HCT116 (cell line): Measurements from ENCODE around the gene TMEM178B. TPM values are rescaled to one million over a fixed set of nuclear protein-coding genes. Genes with fewer than 3 reads are reported as not detected.

ENCODE experiments used
- ATAC-seq: fragments of 200-7000 bp; cut with Tn5 transposase; 2 replicates; pipeline ENCODE4 v1.9.1; 2020; ENCODE audit warnings: mild to moderate bottlenecking, moderate library complexity
- BruUV-seq: library from RNA; stranded (reverse); fragments of 400-500 nt; replicated peaks from 2 replicates; lab custom pipeline; 2021; lab: Mats Ljungman, UMichigan
- CTCF ChIA-PET: fragments of 300-600 bp; sonication (Branson Sonifier 250); formaldehyde crosslinking; loops from one replicate; lab custom pipeline; 2021; ENCODE audit warnings: antibody characterized with exemption; lab: Charles Lee
- POLR2A ChIA-PET: fragments of 300-600, 350-600 bp; sonication (Branson Sonifier 250); formaldehyde crosslinking; loops from one replicate; lab custom pipeline; 2021; ENCODE audit warnings: antibody characterized with exemption; lab: Charles Lee
- RAD21 ChIA-PET, 2 experiments: fragments of 300-600 bp; sonication (Branson Sonifier 250); formaldehyde crosslinking; loops; one replicate each; lab custom pipeline; 2023; ENCODE audit warnings: low total read pairs in 2 of 2; ENCODE audit not compliant: uncharacterized antibody in 2 of 2, unreplicated experiment in 2 of 2, low non-redundant PET in 1 of 2; lab: Charles Lee
- DNase-seq: peaks from one replicate; pipeline ENCODE4 v3.0.0-alpha.2; 2010; ENCODE audit warnings: low read depth, low spot score
- H2AFZ ChIP-seq: fragments of 200-600 bp; shearing (Covaris generic), sonication (generic); 2 replicates; pipeline ENCODE4 v1.6.1; 2017; ENCODE audit warnings: low read depth, mixed run types, mixed read lengths, antibody characterized with exemption, low read length; ENCODE audit not compliant: poor library complexity, severe bottlenecking
- H3K27ac ChIP-seq: 2 replicates; pipeline ENCODE4 v1.5.1; 2012; ENCODE audit warnings: low read depth, low read length
- H3K27me3 ChIP-seq: fragments of 200-600 bp; sonication (generic); 2 replicates; pipeline ENCODE4 v1.6.1; 2016; ENCODE audit warnings: mixed run types, low read length, mixed read lengths; ENCODE audit not compliant: insufficient read depth
- H3K36me3 ChIP-seq, 2 experiments: fragments of 200-500 bp in 1 of 2; fragments of 200-600 bp in 1 of 2; sonication (Bioruptor generic) in 1 of 2; sonication (generic) in 1 of 2; 2 replicates each; pipeline versions ENCODE4 v1.5.1 to v1.6.1; 2014 to 2016; ENCODE audit warnings: low read length in 2 of 2, inconsistent platforms in 1 of 2, mixed read lengths in 1 of 2, mixed run types in 1 of 2; ENCODE audit not compliant: insufficient read depth in 2 of 2, control insufficient read depth in 1 of 2
- H3K4me1 ChIP-seq, 2 experiments: fragments of 200-600 bp in 1 of 2; sonication (generic) in 1 of 2; 2 replicates each; pipeline versions ENCODE4 v1.5.1 to v1.6.1; 2012 to 2017; ENCODE audit warnings: low read length in 2 of 2, inconsistent platforms in 1 of 2, mild to moderate bottlenecking in 1 of 2, mixed read lengths in 1 of 2, mixed run types in 1 of 2, moderate library complexity in 1 of 2; ENCODE audit not compliant: insufficient read depth in 2 of 2, control insufficient read depth in 1 of 2
- H3K4me2 ChIP-seq: fragments of 200-600 bp; sonication (generic); 2 replicates; pipeline ENCODE4 v1.6.1; 2017; ENCODE audit warnings: mixed run types, low read length, mixed read lengths
- H3K4me3 ChIP-seq, 2 experiments: fragments of 200-600 bp in 1 of 2; sonication (generic) in 1 of 2; replicated peaks in 1 of 2; 2 replicates each; pipeline ENCODE4 v1.5.1; 2011 to 2016; ENCODE audit warnings: low read length in 2 of 2, control low read depth in 1 of 2, low read depth in 1 of 2, mild to moderate bottlenecking in 1 of 2, mixed read lengths in 1 of 2, mixed run types in 1 of 2
- H3K79me2 ChIP-seq: fragments of 200-600 bp; sonication (generic); 2 replicates; pipeline ENCODE4 v1.6.1; 2017; ENCODE audit warnings: mild to moderate bottlenecking, mixed run types, low read length, moderate library complexity, mixed read lengths; ENCODE audit not compliant: insufficient read depth
- H3K9ac ChIP-seq: fragments of 200-600 bp; sonication (generic); 2 replicates; pipeline ENCODE4 v1.6.1; 2016; ENCODE audit warnings: low read length, mixed read lengths
- H3K9me2 ChIP-seq: fragments of 200-600 bp; sonication (generic), shearing (Covaris generic); 2 replicates; pipeline ENCODE4 v1.6.1; 2017; ENCODE audit warnings: mixed run types, mild to moderate bottlenecking, moderate library complexity; ENCODE audit not compliant: insufficient read depth
- H3K9me3 ChIP-seq, 2 experiments: fragments of 200-500 bp in 1 of 2; fragments of 200-600 bp in 1 of 2; sonication (Bioruptor generic) in 1 of 2; sonication (generic) in 1 of 2; 2 replicates each; pipeline ENCODE4 v1.6.1; 2014 to 2017; ENCODE audit warnings: low read length in 2 of 2, mixed read lengths in 2 of 2, inconsistent platforms in 1 of 2, low read depth in 1 of 2, mild to moderate bottlenecking in 1 of 2, mixed run types in 1 of 2, moderate library complexity in 1 of 2; ENCODE audit not compliant: control insufficient read depth in 1 of 2, insufficient read depth in 1 of 2
- H4K20me1 ChIP-seq: fragments of 200-600 bp; sonication (generic), shearing (Covaris generic); 2 replicates; pipeline ENCODE4 v1.6.1; 2017; ENCODE audit warnings: mixed run types, mild to moderate bottlenecking, moderate library complexity; ENCODE audit not compliant: insufficient read depth
- CBX3 ChIP-seq: IDR thresholded peaks from 2 replicates; pipeline ENCODE4 v1.6.1; 2012; ENCODE audit warnings: low read depth
- EGR1 ChIP-seq: IDR thresholded peaks from 2 replicates; pipeline ENCODE4 v1.6.1; 2012; ENCODE audit warnings: low read depth
- ELF1 ChIP-seq: IDR thresholded peaks from 2 replicates; pipeline ENCODE4 v1.6.1; 2012; ENCODE audit warnings: low read depth, borderline replicate concordance
- EZH2 ChIP-seq: fragments of 200-600 bp; sonication (generic); IDR thresholded peaks from 2 replicates; pipeline ENCODE4 v1.6.1; 2017; ENCODE audit warnings: antibody characterized with exemption, mixed run types
- EZH2phosphoT487 ChIP-seq: fragments of 200-600 bp; IDR thresholded peaks from 2 replicates; pipeline ENCODE4 v1.6.1; 2018; ENCODE audit warnings: antibody characterized with exemption, borderline replicate concordance
- FOSL1 ChIP-seq: IDR thresholded peaks from 2 replicates; pipeline ENCODE4 v1.6.1; 2012; ENCODE audit warnings: low read depth
- JUND ChIP-seq: IDR thresholded peaks from 2 replicates; pipeline ENCODE4 v1.6.1; 2012
- POLR2A ChIP-seq: IDR thresholded peaks from 2 replicates; pipeline ENCODE4 v1.7.0; 2011; ENCODE audit warnings: borderline replicate concordance; ENCODE audit not compliant: insufficient read depth, insufficient read length; ENCODE audit errors: extremely low read depth
- POLR2AphosphoS5 ChIP-seq: IDR thresholded peaks from 2 replicates; pipeline ENCODE4 v1.6.1; 2011; ENCODE audit warnings: mild to moderate bottlenecking, low read depth, low read length, moderate library complexity
- RAD21 ChIP-seq: IDR thresholded peaks from 2 replicates; pipeline ENCODE4 v1.6.1; 2012; ENCODE audit warnings: low read depth, mild to moderate bottlenecking
- SIN3A ChIP-seq: IDR thresholded peaks from 2 replicates; pipeline ENCODE4 v1.6.1; 2012; ENCODE audit warnings: low read depth
- SP1 ChIP-seq: IDR thresholded peaks from 2 replicates; pipeline ENCODE4 v1.6.1; 2012; ENCODE audit warnings: low read depth
- SRF ChIP-seq: IDR thresholded peaks from 2 replicates; pipeline ENCODE4 v1.6.1; 2012; ENCODE audit warnings: low read depth
- YY1 ChIP-seq: IDR thresholded peaks from 2 replicates; pipeline ENCODE4 v1.6.1; 2011; ENCODE audit warnings: low read length, low read depth, moderate library complexity, mild to moderate bottlenecking; ENCODE audit not compliant: insufficient replicate concordance; ENCODE audit errors: extremely low read depth
- ZFX ChIP-seq: fragments of 450-650 bp; IDR thresholded peaks from 2 replicates; pipeline ENCODE4 v1.6.1; 2017
- ZNF274 ChIP-seq: fragments of 200-500 bp; sonication (Bioruptor generic); IDR thresholded peaks from 2 replicates; pipeline ENCODE4 v1.6.1; 2014; ENCODE audit warnings: mild to moderate bottlenecking, low read depth, low read length, inconsistent platforms
- intact Hi-C: fragments of 100-400 bp; cut with micrococcal nuclease; formaldehyde crosslinking; loops from 2 replicates; pipeline ENCODE4 v1.10.0; 2022
- total RNA-seq: library from RNA; stranded (reverse); gene quantifications from one replicate; pipeline ENCODE4 v1.2.1, GENCODE V29; 2021; ENCODE audit not compliant: unreplicated experiment
- TF ChIP-seq, protein P1 (sequence below), 3 experiments: fragments of 200-600 bp in 1 of 3; sonication (generic) in 1 of 3; IDR thresholded peaks in 2 of 3; conservative IDR thresholded peaks in 1 of 3; 2 replicates each; pipeline ENCODE4 v1.5.1; 2012 to 2017; ENCODE audit warnings: low read depth in 2 of 3, low read length in 2 of 3, antibody characterized with exemption in 1 of 3, borderline replicate concordance in 1 of 3, control low read depth in 1 of 3, mild to moderate bottlenecking in 1 of 3, mixed read lengths in 1 of 3, mixed run types in 1 of 3, moderate library complexity in 1 of 3; ENCODE audit not compliant: insufficient read depth in 1 of 3
- TF ChIP-seq, protein P2 (sequence below): IDR thresholded peaks from 2 replicates; pipeline ENCODE4 v1.6.1; 2012; ENCODE audit warnings: low read depth

Gene TMEM178B
- total RNA-seq, 1 experiment from 2014 or later: 0.02 TPM

DNA sequence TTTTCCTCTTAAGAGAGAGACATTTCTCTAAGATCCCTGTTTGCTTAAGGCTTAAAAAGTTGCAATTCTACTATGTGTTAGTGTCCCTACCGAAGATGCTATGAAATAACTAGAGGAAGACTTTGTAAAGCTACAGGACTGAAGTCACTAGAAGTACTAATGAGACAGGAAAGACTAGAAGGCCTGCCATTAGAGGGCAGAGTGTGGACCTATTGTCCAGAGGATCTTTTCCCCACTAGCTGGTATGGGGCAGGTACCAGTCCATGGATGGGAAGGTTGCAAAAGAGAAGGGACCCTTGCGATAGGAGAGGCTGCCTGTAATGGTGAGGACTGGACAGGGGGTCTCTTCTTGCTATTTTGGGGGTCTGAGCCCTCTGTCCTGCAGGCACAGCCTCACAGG lies 178.1 kb downstream of the TMEM178B start:
- CTCF ChIA-PET: no interaction called here

More for the DNA sequence above, 178.1 kb downstream of the TMEM178B start:
- Histone ChIP-seq H2AFZ (no peak overlapping the region), H3K9me2 (no peaks in the 10 kb centered on the region), H3K4me1 (no peaks in the 10 kb centered on the region), H3K9me3 (no peaks in the 10 kb centered on the region), H3K4me3 (no peak overlapping the region), H4K20me1 (no peaks in the 10 kb centered on the region), H3K4me2 (no peak overlapping the region), H3K79me2 (no peaks in the 10 kb centered on the region), H3K36me3 (no peaks in the 10 kb centered on the region), H3K9ac (no peak overlapping the region), H3K27ac (no peak overlapping the region), H3K27me3 (peaks cover 22% of the 10 kb centered on the region)
- no peak for DNase-seq
- TF ChIP-seq SRF (no peak), RAD21 (no peak), ZNF274 (no peak), POLR2A (no peak), POLR2AphosphoS5 (no peak), CBX3 (no peak), ZFX (no peak), SIN3A (no peak), EGR1 (no peak), SP1 (no peak), ELF1 (no peak), EZH2phosphoT487 (no peak), JUND (no peak), FOSL1 (no peak), YY1 (no peak), EZH2 (no peak)
- TF ChIP-seq, protein P1, sequence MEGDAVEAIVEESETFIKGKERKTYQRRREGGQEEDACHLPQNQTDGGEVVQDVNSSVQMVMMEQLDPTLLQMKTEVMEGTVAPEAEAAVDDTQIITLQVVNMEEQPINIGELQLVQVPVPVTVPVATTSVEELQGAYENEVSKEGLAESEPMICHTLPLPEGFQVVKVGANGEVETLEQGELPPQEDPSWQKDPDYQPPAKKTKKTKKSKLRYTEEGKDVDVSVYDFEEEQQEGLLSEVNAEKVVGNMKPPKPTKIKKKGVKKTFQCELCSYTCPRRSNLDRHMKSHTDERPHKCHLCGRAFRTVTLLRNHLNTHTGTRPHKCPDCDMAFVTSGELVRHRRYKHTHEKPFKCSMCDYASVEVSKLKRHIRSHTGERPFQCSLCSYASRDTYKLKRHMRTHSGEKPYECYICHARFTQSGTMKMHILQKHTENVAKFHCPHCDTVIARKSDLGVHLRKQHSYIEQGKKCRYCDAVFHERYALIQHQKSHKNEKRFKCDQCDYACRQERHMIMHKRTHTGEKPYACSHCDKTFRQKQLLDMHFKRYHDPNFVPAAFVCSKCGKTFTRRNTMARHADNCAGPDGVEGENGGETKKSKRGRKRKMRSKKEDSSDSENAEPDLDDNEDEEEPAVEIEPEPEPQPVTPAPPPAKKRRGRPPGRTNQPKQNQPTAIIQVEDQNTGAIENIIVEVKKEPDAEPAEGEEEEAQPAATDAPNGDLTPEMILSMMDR (IDR thresholded peaks at IDR 0.05 in 2 of 3, conservative IDR thresholded peaks at IDR 0.05 in 1 of 3; ENCODE audit: borderline replicate concordance in 1 of 3, insufficient read depth in 1 of 3, low read depth in 2 of 3, low read length in 2 of 3): no peak
- TF ChIP-seq, protein P2, sequence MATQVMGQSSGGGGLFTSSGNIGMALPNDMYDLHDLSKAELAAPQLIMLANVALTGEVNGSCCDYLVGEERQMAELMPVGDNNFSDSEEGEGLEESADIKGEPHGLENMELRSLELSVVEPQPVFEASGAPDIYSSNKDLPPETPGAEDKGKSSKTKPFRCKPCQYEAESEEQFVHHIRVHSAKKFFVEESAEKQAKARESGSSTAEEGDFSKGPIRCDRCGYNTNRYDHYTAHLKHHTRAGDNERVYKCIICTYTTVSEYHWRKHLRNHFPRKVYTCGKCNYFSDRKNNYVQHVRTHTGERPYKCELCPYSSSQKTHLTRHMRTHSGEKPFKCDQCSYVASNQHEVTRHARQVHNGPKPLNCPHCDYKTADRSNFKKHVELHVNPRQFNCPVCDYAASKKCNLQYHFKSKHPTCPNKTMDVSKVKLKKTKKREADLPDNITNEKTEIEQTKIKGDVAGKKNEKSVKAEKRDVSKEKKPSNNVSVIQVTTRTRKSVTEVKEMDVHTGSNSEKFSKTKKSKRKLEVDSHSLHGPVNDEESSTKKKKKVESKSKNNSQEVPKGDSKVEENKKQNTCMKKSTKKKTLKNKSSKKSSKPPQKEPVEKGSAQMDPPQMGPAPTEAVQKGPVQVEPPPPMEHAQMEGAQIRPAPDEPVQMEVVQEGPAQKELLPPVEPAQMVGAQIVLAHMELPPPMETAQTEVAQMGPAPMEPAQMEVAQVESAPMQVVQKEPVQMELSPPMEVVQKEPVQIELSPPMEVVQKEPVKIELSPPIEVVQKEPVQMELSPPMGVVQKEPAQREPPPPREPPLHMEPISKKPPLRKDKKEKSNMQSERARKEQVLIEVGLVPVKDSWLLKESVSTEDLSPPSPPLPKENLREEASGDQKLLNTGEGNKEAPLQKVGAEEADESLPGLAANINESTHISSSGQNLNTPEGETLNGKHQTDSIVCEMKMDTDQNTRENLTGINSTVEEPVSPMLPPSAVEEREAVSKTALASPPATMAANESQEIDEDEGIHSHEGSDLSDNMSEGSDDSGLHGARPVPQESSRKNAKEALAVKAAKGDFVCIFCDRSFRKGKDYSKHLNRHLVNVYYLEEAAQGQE: no peak
- intact Hi-C loops: no loop called here
- no peak for ATAC-seq
- RAD21 ChIA-PET: no interaction called here
- POLR2A ChIA-PET: no interaction called here
- BruUV-seq: no TSS peak
